Naive thymus-derived CD4-positive, alpha-beta T cell (primary cell): Measurements from ENCODE around the gene TRIM31. TPM values are rescaled to one million over a fixed set of nuclear protein-coding genes. Genes with fewer than 3 reads are reported as not detected.

Experiments used
- ATAC-seq: fragments of 150-1000 bp; cut with Tn5 transposase; 2 replicates; pipeline ENCODE4 v1.10.0; 2021; ENCODE audit warnings: mild to moderate bottlenecking, moderate library complexity
- CTCF ChIA-PET: fragments of 350-600 bp; sonication (Branson Sonifier 250); formaldehyde crosslinking; loops from one replicate; lab custom pipeline; 2021; ENCODE audit warnings: antibody characterized with exemption; lab: Charles Lee
- POLR2A ChIA-PET: fragments of 350-600 bp; sonication (Branson Sonifier 250); formaldehyde crosslinking; loops from one replicate; lab custom pipeline; 2021; ENCODE audit warnings: antibody characterized with exemption, inconsistent platforms; lab: Charles Lee
- DNase-seq, 9 donors: peaks; one replicate each; pipeline versions ENCODE4 v3.0.0 to v3.0.0-alpha.2; 2020 to 2022; ENCODE audit warnings: mixed read lengths in 1 of 9
- H3K27ac ChIP-seq: one replicate; pipeline ENCODE4 v1.7.0; 2013; ENCODE audit warnings: mild to moderate bottlenecking, low read depth, low read length, moderate library complexity
- H3K27me3 ChIP-seq, 2 donors: one replicate each; pipeline ENCODE4 v1.7.0; 2013; ENCODE audit warnings: low read length in 2 of 2, mild to moderate bottlenecking in 2 of 2, moderate library complexity in 2 of 2; ENCODE audit not compliant: control insufficient read depth in 2 of 2, insufficient read depth in 2 of 2
- H3K36me3 ChIP-seq, 3 experiments: 1 replicate in 2 of 3; 2 replicates in 1 of 3; pipeline ENCODE4 v1.7.0; 2013; ENCODE audit warnings: low read length in 3 of 3, mild to moderate bottlenecking in 3 of 3, moderate library complexity in 1 of 3; ENCODE audit not compliant: insufficient read depth in 3 of 3, control insufficient read depth in 2 of 3
- H3K4me1 ChIP-seq, 2 donors: one replicate each; pipeline ENCODE4 v1.7.0; 2013; ENCODE audit warnings: low read length in 2 of 2, mild to moderate bottlenecking in 2 of 2, moderate library complexity in 1 of 2; ENCODE audit not compliant: control insufficient read depth in 2 of 2, insufficient read depth in 2 of 2
- H3K4me3 ChIP-seq: 2 replicates; pipeline ENCODE4 v1.7.0; 2013; ENCODE audit warnings: mild to moderate bottlenecking, low read length
- H3K9me3 ChIP-seq, 3 experiments: 1 replicate in 2 of 3; 2 replicates in 1 of 3; pipeline ENCODE4 v1.7.0; 2013; ENCODE audit warnings: low read length in 3 of 3; ENCODE audit not compliant: control insufficient read depth in 2 of 3
- H3K27ac Mint-ChIP-seq, 9 donors: one replicate each; pipeline ENCODE4 v1.8.0; 2020 to 2022; ENCODE audit warnings: mixed read lengths in 9 of 9, mild to moderate bottlenecking in 8 of 9, moderate library complexity in 5 of 9, inconsistent platforms in 2 of 9
- H3K27me3 Mint-ChIP-seq, 5 donors: one replicate each; pipeline ENCODE4 v1.8.0; 2021 to 2022; ENCODE audit warnings: mixed read lengths in 5 of 5, mild to moderate bottlenecking in 1 of 5
- H3K36me3 Mint-ChIP-seq, 5 donors: one replicate each; pipeline ENCODE4 v1.8.0; 2020 to 2022; ENCODE audit warnings: mixed read lengths in 5 of 5, mild to moderate bottlenecking in 3 of 5, inconsistent platforms in 1 of 5
- H3K4me1 Mint-ChIP-seq, 7 donors: one replicate each; pipeline ENCODE4 v1.8.0; 2020 to 2022; ENCODE audit warnings: mixed read lengths in 7 of 7, mild to moderate bottlenecking in 3 of 7, inconsistent platforms in 1 of 7
- H3K4me3 Mint-ChIP-seq, 10 donors: one replicate each; pipeline ENCODE4 v1.8.0; 2020 to 2022; ENCODE audit warnings: mild to moderate bottlenecking in 10 of 10, mixed read lengths in 10 of 10, moderate library complexity in 6 of 10, inconsistent platforms in 2 of 10
- H3K9me3 Mint-ChIP-seq, 11 donors: one replicate each; pipeline ENCODE4 v1.8.0; 2020 to 2022; ENCODE audit warnings: mixed read lengths in 11 of 11, mild to moderate bottlenecking in 4 of 11, inconsistent platforms in 1 of 11, moderate library complexity in 1 of 11
- intact Hi-C, 2 donors: fragments of 100-400 bp; cut with micrococcal nuclease; formaldehyde crosslinking; loops; one replicate each; pipeline ENCODE4 v1.15.1; 2023
- polyA plus RNA-seq, 2 donors: library from polyadenylated mRNA; unstranded; fragments of 300-500 nt; fragmentation: Illumina TruSeq; gene quantifications; one replicate each; pipeline ENCODE4 v1.2.3, GENCODE V29; 2021
- total RNA-seq, 6 experiments: library from RNA in 5 of 6; stranded (reverse) in 5 of 6; gene quantifications; 1 replicate in 5 of 6; 2 replicates in 1 of 6; pipeline ENCODE4 v1.2.3 and lab custom pipeline; 2021 to 2026

The TRIM31 gene
- total and polyA plus RNA-seq, 7 experiments from 2014 or later: 0.32 to 0.59 (median 0.32) TPM; not detected in 4

GRCh38 chr6:30130179-30130679, 17.3 kb upstream of the TRIM31 start:
- H3K27ac ChIP-seq: no peak overlapping the region
- no peak overlapping the region for H3K4me3 ChIP-seq
- ChIA-PET POLR2A (interaction anchor here (2.1 kb wide), 1 partner anchor 27 kb away, joined by 29 read pairs; no protein-coding TSS in a partner anchor), CTCF (interaction anchor here (0.8 to 8.5 kb wide), 6 partner anchors 14 to 43 kb away, joined by 3 to 170 read pairs (median 5); no protein-coding TSS in a partner anchor)
- ATAC-seq (no peak), DNase-seq (no peak)
- Mint-ChIP-seq H3K4me1 (peaks cover 3 to 19% (median 6%) of the 10 kb centered on the region in 7 donors), H3K27me3 (peaks cover 71 to 85% (median 74%) of the 10 kb centered on the region in 5 donors), H3K36me3 (no peaks in the 10 kb centered on the region), H3K4me3 (no peak overlapping the region), H3K9me3 (no peaks in the 10 kb centered on the region), H3K27ac (no peak overlapping the region)
- no peaks in the 10 kb centered on the region for H3K9me3 ChIP-seq
- peaks cover 5 to 10% of the 10 kb centered on the region in 2 donors for H3K27me3 ChIP-seq
- intact Hi-C loops: loop anchor here in 1 of 2 donors (2.0 kb wide), 2 partner anchors 117 to 153 kb away; no protein-coding TSS in a partner anchor
- peaks cover 0 to 4% of the 10 kb centered on the region in 2 donors for H3K4me1 ChIP-seq
- H3K36me3 ChIP-seq: no peaks in the 10 kb centered on the region

GRCh38 chr6:30129265-30130178, 16.6 kb upstream of the TRIM31 start:
- CTCF ChIA-PET: interaction anchor here (0.9 to 8.5 kb wide), 2 partner anchors 25 to 33 kb away, joined by 3 to 170 read pairs; no protein-coding TSS in a partner anchor
- peaks cover 3 to 19% (median 6%) of the 10 kb centered on the region in 7 donors for H3K4me1 Mint-ChIP-seq
- Histone ChIP-seq H3K27me3 (peaks cover 5 to 9% of the 10 kb centered on the region in 2 donors), H3K4me3 (no peak overlapping the region), H3K4me1 (peaks cover 0 to 4% of the 10 kb centered on the region in 2 donors), H3K36me3 (no peaks in the 10 kb centered on the region), H3K9me3 (no peaks in the 10 kb centered on the region), H3K27ac (no peak overlapping the region)
- no peaks in the 10 kb centered on the region for H3K9me3 Mint-ChIP-seq
- no peak overlapping the region for H3K27ac Mint-ChIP-seq
- POLR2A ChIA-PET: interaction anchor here (0.5 to 2.1 kb wide), 3 partner anchors 26 to 1046 kb away, joined by 3 to 29 read pairs (median 3); partner anchors contain the start of gene POLR1H
- H3K27me3 Mint-ChIP-seq: peaks cover 73 to 83% (median 80%) of the 10 kb centered on the region in 5 donors
- ATAC-seq (no peak), DNase-seq (no peak)
- intact Hi-C loops: loop anchor here in 1 of 2 donors (2.0 kb wide), 2 partner anchors 117 to 153 kb away; no protein-coding TSS in a partner anchor
- no peaks in the 10 kb centered on the region for H3K36me3 Mint-ChIP-seq
- H3K4me3 Mint-ChIP-seq: no peak overlapping the region

- ChIA-PET POLR2A (interaction anchor here (1.0 kb wide), 1 partner anchor 24 kb away, joined by 3 read pairs; no protein-coding TSS in a partner anchor), CTCF (interaction anchor here (1.1 to 1.4 kb wide), 3 partner anchors 19 to 24 kb away, joined by 3 to 9 read pairs (median 7); no protein-coding TSS in a partner anchor)
- H3K27ac ChIP-seq: no peak overlapping the region
- Mint-ChIP-seq H3K27me3 (peaks cover 69 to 85% (median 74%) of the 10 kb centered on the region in 5 donors), H3K4me3 (peak overlapping the region in 1 of 10 donors; percentile 28), H3K36me3 (no peaks in the 10 kb centered on the region), H3K4me1 (peaks cover 3 to 19% (median 6%) of the 10 kb centered on the region in 7 donors), H3K9me3 (no peaks in the 10 kb centered on the region), H3K27ac (no peak overlapping the region)
- H3K4me1 ChIP-seq: peaks cover 0 to 4% of the 10 kb centered on the region in 2 donors
- no peak overlapping the region for H3K4me3 ChIP-seq
- DNase-seq: no peak
- no peaks in the 10 kb centered on the region for H3K36me3 ChIP-seq
- intact Hi-C loops: no loop called here
- no peaks in the 10 kb centered on the region for H3K9me3 ChIP-seq
- no peak for ATAC-seq
- peaks cover 5 to 9% of the 10 kb centered on the region in 2 donors for H3K27me3 ChIP-seq
Measured at GRCh38 chr6:30127238-30128093, 14.6 kb upstream of the TRIM31 start.

DNA sequence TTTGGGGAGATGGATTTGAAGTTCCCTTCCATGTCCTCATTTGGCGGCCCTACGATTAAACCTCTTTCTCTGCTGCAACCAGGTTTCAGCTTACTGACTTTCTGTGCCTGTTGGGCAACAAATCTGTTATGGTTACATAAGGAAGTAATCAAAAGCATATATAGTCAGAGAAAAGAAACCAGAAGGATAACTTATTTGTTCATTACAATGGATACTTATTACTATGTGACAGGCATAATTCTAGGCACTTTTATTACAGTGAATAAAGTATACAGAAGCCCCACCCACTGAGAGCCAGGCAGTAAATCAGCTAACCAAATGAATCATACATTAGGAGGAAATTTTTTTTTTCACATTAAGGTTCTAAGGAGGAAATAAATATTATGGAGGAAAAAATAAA, 9.6 kb upstream of the TRIM31 start:
- H3K27ac Mint-ChIP-seq: no peak overlapping the region
- intact Hi-C loops: no loop called here
- H3K4me1 Mint-ChIP-seq: peaks cover 0 to 3% (median 0%) of the 10 kb centered on the region in 7 donors
- Histone ChIP-seq H3K4me3 (no peak overlapping the region), H3K27me3 (no peaks in the 10 kb centered on the region), H3K9me3 (no peaks in the 10 kb centered on the region), H3K36me3 (no peaks in the 10 kb centered on the region), H3K27ac (no peak overlapping the region), H3K4me1 (no peaks in the 10 kb centered on the region)
- H3K9me3 Mint-ChIP-seq: no peaks in the 10 kb centered on the region
- H3K4me3 Mint-ChIP-seq: no peak overlapping the region
- DNase-seq (no peak), ATAC-seq (no peak)
- peaks cover 32 to 66% (median 42%) of the 10 kb centered on the region in 5 donors for H3K27me3 Mint-ChIP-seq
- H3K36me3 Mint-ChIP-seq: no peaks in the 10 kb centered on the region
- CTCF ChIA-PET: interaction anchor here (1.0 to 1.1 kb wide), 2 partner anchors 9 to 19 kb away, joined by 3 read pairs; no protein-coding TSS in a partner anchor
- POLR2A ChIA-PET: no interaction called here

DNA sequence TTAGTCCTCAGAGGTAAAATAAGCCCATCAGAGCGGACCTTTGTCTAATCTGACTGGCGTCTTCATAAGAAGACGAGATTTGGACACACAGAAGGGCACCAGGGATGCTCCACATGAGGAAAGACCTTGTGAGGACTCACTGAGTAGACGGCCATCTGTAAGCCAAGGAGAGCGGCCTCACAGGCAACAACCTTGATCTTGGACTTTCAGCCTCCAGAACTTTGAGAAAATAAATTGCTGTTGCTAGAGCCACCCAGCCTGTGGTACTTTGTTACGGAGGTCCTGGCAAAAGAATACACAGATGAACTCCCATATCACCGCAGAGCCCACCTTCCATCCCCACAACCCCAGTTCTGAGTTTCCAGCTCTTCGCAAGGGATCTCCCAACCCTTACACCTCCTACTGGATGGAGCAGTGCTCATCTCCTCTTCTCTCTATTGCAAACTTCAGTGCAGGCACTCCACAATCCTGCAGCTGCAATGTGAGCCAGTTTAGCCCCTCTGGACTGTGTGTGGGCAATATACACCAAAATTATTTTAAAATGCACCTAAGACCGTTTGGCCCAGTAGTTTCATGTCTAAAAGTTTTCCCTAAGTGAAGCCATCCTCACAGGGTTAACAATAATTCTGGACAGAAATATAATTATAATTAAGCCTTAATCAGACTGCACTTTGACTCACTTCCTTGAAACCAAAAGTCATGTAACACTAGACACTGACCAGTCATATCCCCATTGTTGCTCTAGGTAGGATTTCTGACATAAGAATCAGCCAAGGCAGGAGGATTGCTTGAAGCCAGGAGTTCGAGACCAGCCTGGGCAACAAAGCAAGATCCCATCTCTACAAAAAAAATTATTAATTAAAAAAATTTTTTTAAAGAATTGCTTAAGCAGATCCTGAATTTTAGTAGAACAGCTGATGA, 8.8 kb upstream of the TRIM31 start:
- no peaks in the 10 kb centered on the region for H3K27me3 ChIP-seq
- intact Hi-C loops: no loop called here
- Mint-ChIP-seq H3K36me3 (no peaks in the 10 kb centered on the region), H3K9me3 (no peaks in the 10 kb centered on the region), H3K4me3 (no peak overlapping the region), H3K27ac (no peak overlapping the region), H3K4me1 (peaks cover 0 to 1% (median 0%) of the 10 kb centered on the region in 7 donors), H3K27me3 (peaks cover 26 to 59% (median 36%) of the 10 kb centered on the region in 5 donors)
- H3K36me3 ChIP-seq: no peaks in the 10 kb centered on the region
- POLR2A ChIA-PET: no interaction called here
- H3K4me3 ChIP-seq: no peak overlapping the region
- ATAC-seq (no peak), DNase-seq (no peak)
- CTCF ChIA-PET: interaction anchor here (1.0 kb wide), 1 partner anchor 10 kb away, joined by 3 read pairs; no protein-coding TSS in a partner anchor
- no peaks in the 10 kb centered on the region for H3K9me3 ChIP-seq
- no peak overlapping the region for H3K27ac ChIP-seq
- no peaks in the 10 kb centered on the region for H3K4me1 ChIP-seq
